Panc1 (cell line): ENCODE measurements around the gene GAR1. TPM values are rescaled to one million over a fixed set of nuclear protein-coding genes. Genes with fewer than 3 reads are reported as not detected.

Experiments
- ATAC-seq: fragments of 200-7000 bp; cut with Tn5 transposase; 2 replicates; pipeline ENCODE4 v1.9.1; 2020; ENCODE audit warnings: mild to moderate bottlenecking, moderate library complexity
- BruUV-seq: library from RNA; stranded (reverse); fragments of 400-500 nt; replicated peaks from 2 replicates; lab custom pipeline; 2021; lab: Mats Ljungman, UMichigan
- CTCF ChIA-PET: fragments of 300-600 bp; sonication (Branson Sonifier 250); formaldehyde crosslinking; loops from one replicate; lab custom pipeline; 2022; ENCODE audit warnings: antibody characterized with exemption; lab: Charles Lee
- POLR2A ChIA-PET: fragments of 300-600 bp; sonication (Branson Sonifier 250); formaldehyde crosslinking; loops from one replicate; lab custom pipeline; 2022; ENCODE audit warnings: antibody characterized with exemption; lab: Charles Lee
- DNase-seq: peaks from one replicate; pipeline ENCODE4 v3.0.0-alpha.2; 2010; ENCODE audit warnings: low read depth, low spot score
- H3K27ac ChIP-seq: 2 replicates; pipeline ENCODE4 v1.5.1; 2011; ENCODE audit warnings: mild to moderate bottlenecking, low read length, inconsistent platforms
- H3K27me3 ChIP-seq: fragments of 200-500 bp; sonication (Bioruptor generic); 2 replicates; pipeline ENCODE4 v1.6.0; 2014; ENCODE audit warnings: low read length, inconsistent platforms; ENCODE audit not compliant: control insufficient read depth, insufficient read depth
- H3K36me3 ChIP-seq: fragments of 200-500 bp; sonication (Bioruptor generic); 2 replicates; pipeline ENCODE4 v1.5.1; 2014; ENCODE audit warnings: inconsistent platforms, mild to moderate bottlenecking, low read length, moderate library complexity; ENCODE audit not compliant: control insufficient read depth, insufficient read depth
- H3K4me1 ChIP-seq: 2 replicates; pipeline ENCODE4 v1.5.1; 2011; ENCODE audit warnings: inconsistent platforms, mild to moderate bottlenecking, low read length, moderate library complexity; ENCODE audit not compliant: control insufficient read depth, insufficient read depth
- H3K4me3 ChIP-seq, 2 experiments: 2 replicates each; pipeline ENCODE4 v1.5.1; 2011 to 2012; ENCODE audit warnings: low read depth in 2 of 2, low read length in 2 of 2, mild to moderate bottlenecking in 2 of 2, inconsistent platforms in 1 of 2, moderate library complexity in 1 of 2
- H3K9me3 ChIP-seq: fragments of 200-500 bp; sonication (Bioruptor generic); 2 replicates; pipeline ENCODE4 v1.5.1; 2014; ENCODE audit warnings: low read depth, mild to moderate bottlenecking, inconsistent platforms, low read length, moderate library complexity; ENCODE audit not compliant: control insufficient read depth, insufficient read depth
- CTCF ChIP-seq: fragments of 450-650 bp; IDR thresholded peaks from 2 replicates; pipeline ENCODE4 v1.5.1; 2017; ENCODE audit warnings: mild to moderate bottlenecking
- POLR2AphosphoS5 ChIP-seq: IDR thresholded peaks from 2 replicates; pipeline ENCODE4 v1.6.1; 2012; ENCODE audit warnings: mild to moderate bottlenecking, low read depth, low read length, moderate library complexity
- REST ChIP-seq, 2 experiments: IDR thresholded peaks; 2 replicates each; pipeline ENCODE4 v1.6.1; 2011 to 2012; ENCODE audit warnings: low read depth in 2 of 2, control low read depth in 1 of 2, low read length in 1 of 2, mild to moderate bottlenecking in 1 of 2, moderate library complexity in 1 of 2; ENCODE audit not compliant: insufficient read depth in 1 of 2
- SIN3A ChIP-seq: IDR thresholded peaks from 2 replicates; pipeline ENCODE4 v1.6.1; 2012; ENCODE audit warnings: low read depth, mild to moderate bottlenecking, low read length, moderate library complexity, borderline replicate concordance; ENCODE audit not compliant: insufficient read depth
- TCF7L2 ChIP-seq: IDR thresholded peaks from 2 replicates; pipeline ENCODE4 v1.6.1; 2011; ENCODE audit warnings: mild to moderate bottlenecking, low read depth, low read length, inconsistent platforms
- in situ Hi-C: cut with HindIII; loops from 2 replicates; pipeline ENCODE4 v1.10.0; 2016; ENCODE audit warnings: low sequenced_read_pairs, low pct_unique_long_range_greater_than_20kb
- intact Hi-C: fragments of 100-400 bp; cut with micrococcal nuclease; formaldehyde crosslinking; loops from one replicate; pipeline ENCODE4 v1.10.0; 2022; ENCODE audit not compliant: unreplicated experiment
- total RNA-seq: library from RNA; stranded (reverse); gene quantifications from one replicate; pipeline ENCODE4 v1.2.1, GENCODE V29; 2021; ENCODE audit not compliant: unreplicated experiment

Gene GAR1
- total RNA-seq, 1 experiment from 2014 or later = 23.6 TPM

GRCh38 chr4:109864134-109864533 lies 48.6 kb downstream of the GAR1 start:
- TF ChIP-seq CTCF (no peak), POLR2AphosphoS5 (no peak), REST (IDR thresholded peaks at IDR 0.05; ENCODE audit: insufficient read depth in 1 of 2, low read depth in 2 of 2, low read length in 1 of 2) (no peak)
- Histone ChIP-seq H3K36me3 (no peaks in the 10 kb centered on the region), H3K9me3 (no peaks in the 10 kb centered on the region), H3K4me1 (no peaks in the 10 kb centered on the region), H3K4me3 (no peak overlapping the region), H3K27me3 (no peaks in the 10 kb centered on the region), H3K27ac (no peak overlapping the region)
- BruUV-seq = no TSS peak
- ChIA-PET CTCF (no interaction called here), POLR2A (no interaction called here)
- intact Hi-C loops = no loop called here
- ATAC-seq (no peak), DNase-seq (no peak)
- in situ Hi-C loops = no loop called here

GRCh38 chr4:109870061-109870460 lies 54.5 kb downstream of the GAR1 start:
- CTCF ChIA-PET = no interaction called here
- in situ Hi-C loops = no loop called here

More at GRCh38 chr4:109870061-109870460, 54.5 kb downstream of the GAR1 start:
- BruUV-seq = no TSS peak
- DNase-seq (no peak), ATAC-seq (no peak)
- H3K27ac ChIP-seq = no peak overlapping the region
- H3K9me3 ChIP-seq = no peaks in the 10 kb centered on the region
- no peak overlapping the region for H3K4me3 ChIP-seq
- TF ChIP-seq REST (IDR thresholded peaks at IDR 0.05; ENCODE audit: insufficient read depth in 1 of 2, low read depth in 2 of 2, low read length in 1 of 2) (no peak), CTCF (no peak), SIN3A (no peak), POLR2AphosphoS5 (no peak), TCF7L2 (no peak)
- H3K4me1 ChIP-seq = no peaks in the 10 kb centered on the region
- no peaks in the 10 kb centered on the region for H3K36me3 ChIP-seq
- no peaks in the 10 kb centered on the region for H3K27me3 ChIP-seq
- POLR2A ChIA-PET = no interaction called here
- intact Hi-C loops = no loop called here
